Ectodermal cell (in vitro differentiated cells): ENCODE data around the gene SETD9.

Experiments used
- H3K27ac ChIP-seq: 2 replicates; pipeline ENCODE4 v1.7.0; 2013; ENCODE audit warnings: mild to moderate bottlenecking, low read depth, low read length; ENCODE audit not compliant: insufficient read depth, poor library complexity, severe bottlenecking
- H3K27me3 ChIP-seq: 2 replicates; pipeline ENCODE4 v1.7.0; 2013; ENCODE audit warnings: mild to moderate bottlenecking, low read length; ENCODE audit not compliant: insufficient read depth, control insufficient read depth, poor library complexity, severe bottlenecking
- H3K36me3 ChIP-seq: one replicate; pipeline ENCODE4 v1.7.0; 2013; ENCODE audit warnings: low read length; ENCODE audit not compliant: control insufficient read depth, insufficient read depth
- H3K4me1 ChIP-seq: one replicate; pipeline ENCODE4 v1.7.0; 2013; ENCODE audit warnings: low read length; ENCODE audit not compliant: control insufficient read depth, insufficient read depth
- H3K4me3 ChIP-seq: 2 replicates; pipeline ENCODE4 v1.7.0; 2013; ENCODE audit warnings: low read depth, low read length, control low read depth; ENCODE audit not compliant: insufficient read depth
- H3K9me3 ChIP-seq: 2 replicates; pipeline ENCODE4 v1.7.0; 2013; ENCODE audit warnings: mild to moderate bottlenecking, low read length, moderate library complexity; ENCODE audit not compliant: control insufficient read depth
- WGBS, 2 experiments: methylation state at CpG; one replicate each; pipeline ENCODE4 v1.1.7; 2013; ENCODE audit warnings: missing lambda C conversion rate in 2 of 2; 5-methylcytosine and 5-hydroxymethylcytosine counted together

Gene SETD9

GRCh38 chr5:56961746-56962145, 52.4 kb downstream of the SETD9 start:
- Histone ChIP-seq H3K9me3 (no peaks in the 10 kb centered on the region), H3K4me3 (no peak overlapping the region), H3K27me3 (no peaks in the 10 kb centered on the region), H3K36me3 (no peaks in the 10 kb centered on the region), H3K4me1 (no peaks in the 10 kb centered on the region), H3K27ac (no peak overlapping the region)
- 91 to 92% methylated on average over 6 of the region's 6 CpGs for WGBS, 2 experiments

- 85 to 91% methylated on average over 2 of the region's 2 CpGs for WGBS, 2 experiments
- no peak overlapping the region for H3K27ac ChIP-seq
- no peaks in the 10 kb centered on the region for H3K27me3 ChIP-seq
These were observed 52.9 kb downstream of the SETD9 start for GRCh38 chr5:56962286-56962685.

GRCh38 chr5:56963246-56963645, 53.9 kb downstream of the SETD9 start:
- Histone ChIP-seq H3K4me3 (no peak overlapping the region), H3K9me3 (no peaks in the 10 kb centered on the region), H3K27me3 (no peaks in the 10 kb centered on the region), H3K4me1 (no peaks in the 10 kb centered on the region), H3K36me3 (no peaks in the 10 kb centered on the region), H3K27ac (no peak overlapping the region)
- 82 to 93% methylated on average over 5 of the region's 5 CpGs for WGBS, 2 experiments

More at GRCh38 chr5:56962286-56962685, 52.9 kb downstream of the SETD9 start:
- no peaks in the 10 kb centered on the region for H3K4me1 ChIP-seq
- no peaks in the 10 kb centered on the region for H3K36me3 ChIP-seq
- no peak overlapping the region for H3K4me3 ChIP-seq
- no peaks in the 10 kb centered on the region for H3K9me3 ChIP-seq

- no peak overlapping the region for H3K27ac ChIP-seq
These were observed 54.8 kb downstream of the SETD9 start for GRCh38 chr5:56964173-56964572.

More at GRCh38 chr5:56964173-56964572, 54.8 kb downstream of the SETD9 start:
- H3K4me3 ChIP-seq: no peak overlapping the region
- H3K36me3 ChIP-seq: no peaks in the 10 kb centered on the region
- no peaks in the 10 kb centered on the region for H3K9me3 ChIP-seq
- WGBS, 2 experiments: 92% methylated on average over 1 to 2 of the region's 2 CpGs
- no peaks in the 10 kb centered on the region for H3K4me1 ChIP-seq
- no peaks in the 10 kb centered on the region for H3K27me3 ChIP-seq
